Transverse colon (tissue), 4 donors: Measurements from ENCODE around the gene NQO1. TPM values are rescaled to one million over a fixed set of nuclear protein-coding genes. Genes with fewer than 3 reads are reported as not detected.

Experiments
- DNase-seq: peaks from one replicate; pipeline ENCODE4 v3.0.0-alpha.2; 2019
- H3K27ac ChIP-seq, 4 donors: fragments of 200-600 bp; sonication (generic); 2 replicates each; pipeline ENCODE4 v1.5.1; 2016 to 2018; ENCODE audit warnings: inconsistent platforms in 4 of 4
- H3K27me3 ChIP-seq: fragments of 200-600 bp; sonication (generic); 2 replicates; pipeline ENCODE4 v1.5.1; 2017; ENCODE audit warnings: inconsistent platforms
- H3K36me3 ChIP-seq, 4 donors: fragments of 200-600 bp; sonication (generic); 2 replicates each; pipeline ENCODE4 v1.5.1; 2017 to 2019; ENCODE audit warnings: inconsistent platforms in 4 of 4
- H3K4me1 ChIP-seq, 4 donors: fragments of 200-600 bp; sonication (generic); 2 replicates each; pipeline ENCODE4 v1.5.1; 2017 to 2020; ENCODE audit warnings: inconsistent platforms in 4 of 4
- H3K4me3 ChIP-seq, 4 donors: fragments of 200-600 bp; sonication (generic); 1 replicate in 1 of 4; 2 replicates in 3 of 4; pipeline versions ENCODE4 v1.5.1 to v1.6.1; 2017 to 2019; ENCODE audit warnings: inconsistent platforms in 4 of 4
- H3K9me3 ChIP-seq, 2 donors: fragments of 200-600 bp; sonication (generic); 2 replicates each; pipeline ENCODE4 v1.5.1; 2017 to 2019; ENCODE audit warnings: inconsistent platforms in 2 of 2
- EP300 ChIP-seq: sonication (generic); formaldehyde crosslinking; IDR thresholded peaks from one replicate; pipeline ENCODE4 v1.6.1; 2017; ENCODE audit warnings: antibody characterized with exemption, low read depth
- POLR2A ChIP-seq: fragments of 450-650 bp; IDR thresholded peaks from one replicate; pipeline ENCODE4 v1.6.1; 2016; ENCODE audit warnings: antibody characterized with exemption, mild to moderate bottlenecking, moderate library complexity
- POLR2AphosphoS5 ChIP-seq, 3 donors: sonication (generic); formaldehyde crosslinking; IDR thresholded peaks; one replicate each; pipeline ENCODE4 v1.6.1; 2016; ENCODE audit warnings: antibody characterized with exemption in 3 of 3
- WGBS, 2 donors: methylation state at CpG; one replicate each; pipeline ENCODE4 v1.1.5; 2018; ENCODE audit warnings: low coverage in 1 of 2; 5-methylcytosine and 5-hydroxymethylcytosine counted together
- in situ Hi-C, 4 donors: fragments of 200-750 bp; cut with MboI; loops; one replicate each; pipeline versions ENCODE4 v1.15.0 to v1.15.1; 2017; ENCODE audit warnings: low sequenced_read_pairs in 3 of 4, low pct_ligation_motif_present in 1 of 4, low pct_unique_long_range_greater_than_20kb in 1 of 4
- intact Hi-C: fragments of 100-400 bp; cut with DNase I; formaldehyde crosslinking; loops from one replicate; pipeline ENCODE4 v1.15.1; 2023; ENCODE audit warnings: low total_unique reads
- total RNA-seq, 4 donors: library from RNA; depleted of rRNA; stranded (reverse); fragments of >200 nt; gene quantifications; one replicate each; pipeline ENCODE4 v1.1.0, GENCODE V29; 2016
- TF ChIP-seq, protein P1 (sequence below), 5 experiments: fragments of 200-600 bp in 3 of 5; fragments of 450-650 bp in 2 of 5; sonication (generic) in 3 of 5; IDR thresholded peaks; 1 replicate in 2 of 5; 2 replicates in 3 of 5; pipeline ENCODE4 v1.5.1; 2016 to 2017; ENCODE audit warnings: antibody characterized with exemption in 5 of 5, inconsistent platforms in 3 of 5, mild to moderate bottlenecking in 2 of 5, moderate library complexity in 1 of 5

Gene NQO1
- total RNA-seq, 4 donors from 2014 or later = 9.0 to 296 (median 165) TPM

DNA sequence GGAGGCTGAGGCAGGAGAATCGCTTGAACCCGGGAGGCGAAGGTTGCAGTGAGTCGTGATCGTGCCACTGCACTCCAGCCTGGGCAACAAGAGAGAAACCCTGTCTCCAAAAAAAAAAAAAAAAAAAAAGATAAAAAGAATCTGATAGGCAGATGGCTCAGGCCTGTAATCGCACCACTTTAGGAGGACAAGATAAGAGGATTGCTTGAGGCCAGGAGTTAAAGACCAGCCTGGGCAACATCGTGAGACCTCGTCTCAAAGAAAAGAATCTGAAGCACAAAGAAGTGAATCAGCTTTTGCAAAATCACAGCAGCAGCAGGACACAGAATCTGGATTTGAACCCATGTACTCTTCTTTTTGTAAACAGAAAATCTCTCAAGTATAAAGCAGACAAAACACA, 20.8 kb upstream of the NQO1 start:
- intact Hi-C loops = no loop called here
- Histone ChIP-seq H3K27me3 (no peaks in the 10 kb centered on the region), H3K36me3 (peaks cover 0 to 69% (median 23%) of the 10 kb centered on the region in 4 donors), H3K27ac (no peak overlapping the region), H3K9me3 (no peaks in the 10 kb centered on the region), H3K4me3 (no peak overlapping the region), H3K4me1 (peaks cover 0 to 4% (median 2%) of the 10 kb centered on the region in 4 donors)
- WGBS, 2 donors = 85 to 94% methylated on average over 7 to 8 of the region's 8 CpGs
- no peak for DNase-seq
- in situ Hi-C loops = no loop called here
- TF ChIP-seq POLR2A = no peak
- no peak for TF ChIP-seq EP300
- no peak for TF ChIP-seq POLR2AphosphoS5 (IDR thresholded peaks at IDR 0.05)
- TF ChIP-seq, protein P1, sequence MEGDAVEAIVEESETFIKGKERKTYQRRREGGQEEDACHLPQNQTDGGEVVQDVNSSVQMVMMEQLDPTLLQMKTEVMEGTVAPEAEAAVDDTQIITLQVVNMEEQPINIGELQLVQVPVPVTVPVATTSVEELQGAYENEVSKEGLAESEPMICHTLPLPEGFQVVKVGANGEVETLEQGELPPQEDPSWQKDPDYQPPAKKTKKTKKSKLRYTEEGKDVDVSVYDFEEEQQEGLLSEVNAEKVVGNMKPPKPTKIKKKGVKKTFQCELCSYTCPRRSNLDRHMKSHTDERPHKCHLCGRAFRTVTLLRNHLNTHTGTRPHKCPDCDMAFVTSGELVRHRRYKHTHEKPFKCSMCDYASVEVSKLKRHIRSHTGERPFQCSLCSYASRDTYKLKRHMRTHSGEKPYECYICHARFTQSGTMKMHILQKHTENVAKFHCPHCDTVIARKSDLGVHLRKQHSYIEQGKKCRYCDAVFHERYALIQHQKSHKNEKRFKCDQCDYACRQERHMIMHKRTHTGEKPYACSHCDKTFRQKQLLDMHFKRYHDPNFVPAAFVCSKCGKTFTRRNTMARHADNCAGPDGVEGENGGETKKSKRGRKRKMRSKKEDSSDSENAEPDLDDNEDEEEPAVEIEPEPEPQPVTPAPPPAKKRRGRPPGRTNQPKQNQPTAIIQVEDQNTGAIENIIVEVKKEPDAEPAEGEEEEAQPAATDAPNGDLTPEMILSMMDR (IDR thresholded peaks at IDR 0.05) = no peak

DNA sequence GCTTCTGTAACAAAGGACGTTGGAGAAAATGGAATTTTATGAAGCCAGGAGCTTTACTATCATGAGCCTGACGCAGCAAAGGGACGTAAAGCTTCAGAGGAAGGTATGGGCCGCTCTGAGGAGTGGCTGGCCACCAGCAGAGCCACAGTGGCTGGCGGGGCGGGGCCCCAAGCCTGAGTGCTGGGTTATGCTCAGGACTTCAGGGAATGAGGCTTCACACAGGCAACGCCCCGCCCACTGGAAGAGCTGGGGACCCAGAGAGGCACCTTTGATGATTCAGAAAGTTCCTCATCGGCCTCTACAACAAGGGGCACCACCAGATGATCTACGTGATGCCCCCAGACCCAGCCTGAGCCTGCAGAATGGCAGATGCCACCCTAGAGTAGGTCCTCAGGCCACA, 19.6 kb upstream of the NQO1 start:
- no peaks in the 10 kb centered on the region for H3K9me3 ChIP-seq
- H3K4me1 ChIP-seq = peaks cover 3 to 14% (median 12%) of the 10 kb centered on the region in 4 donors
- no peak overlapping the region for H3K27ac ChIP-seq
- intact Hi-C loops = no loop called here
- WGBS, 2 donors = 38 to 81% methylated on average over 1 to 10 of the region's 10 CpGs
- H3K36me3 ChIP-seq = peaks cover 0 to 77% (median 24%) of the 10 kb centered on the region in 4 donors
- H3K27me3 ChIP-seq = no peaks in the 10 kb centered on the region
- DNase-seq = no peak
- no peak overlapping the region for H3K4me3 ChIP-seq
- in situ Hi-C loops = no loop called here
- TF ChIP-seq EP300 (no peak), POLR2A (no peak), POLR2AphosphoS5 (IDR thresholded peaks at IDR 0.05) (no peak)
- TF ChIP-seq, protein P1 (IDR thresholded peaks at IDR 0.05) = no peak

DNA sequence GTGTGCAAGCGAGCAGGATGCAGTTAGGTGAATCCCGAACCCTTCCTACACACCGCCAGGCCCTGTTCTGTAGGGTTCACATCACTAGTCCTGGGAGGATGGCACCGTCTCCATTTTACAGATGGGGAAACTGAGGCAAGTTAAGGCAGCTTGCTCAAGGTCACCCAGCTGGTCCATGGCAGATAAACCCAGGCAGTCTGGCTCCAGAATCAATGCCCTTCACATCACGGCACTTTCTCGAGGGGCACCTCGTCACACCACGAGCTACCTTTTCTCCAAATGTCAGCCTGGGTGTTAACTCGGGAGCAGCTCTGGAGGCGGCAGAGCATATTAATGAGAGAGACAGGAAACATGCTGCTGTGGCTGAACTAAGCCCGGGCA, 18.9 kb upstream of the NQO1 start:
- 80 to 92% methylated on average over 1 to 11 of the region's 11 CpGs for WGBS, 2 donors
- Histone ChIP-seq H3K4me3 (no peak overlapping the region), H3K27ac (no peak overlapping the region), H3K27me3 (no peaks in the 10 kb centered on the region), H3K9me3 (no peaks in the 10 kb centered on the region), H3K4me1 (peaks cover 3 to 14% (median 13%) of the 10 kb centered on the region in 4 donors), H3K36me3 (peaks cover 0 to 75% (median 21%) of the 10 kb centered on the region in 4 donors)
- in situ Hi-C loops = no loop called here
- intact Hi-C loops = no loop called here
- no peak for DNase-seq
- TF ChIP-seq POLR2AphosphoS5 (IDR thresholded peaks at IDR 0.05) = no peak
- TF ChIP-seq, protein P1 (IDR thresholded peaks at IDR 0.05) = no peak
- TF ChIP-seq EP300 = no peak
- no peak for TF ChIP-seq POLR2A

DNA sequence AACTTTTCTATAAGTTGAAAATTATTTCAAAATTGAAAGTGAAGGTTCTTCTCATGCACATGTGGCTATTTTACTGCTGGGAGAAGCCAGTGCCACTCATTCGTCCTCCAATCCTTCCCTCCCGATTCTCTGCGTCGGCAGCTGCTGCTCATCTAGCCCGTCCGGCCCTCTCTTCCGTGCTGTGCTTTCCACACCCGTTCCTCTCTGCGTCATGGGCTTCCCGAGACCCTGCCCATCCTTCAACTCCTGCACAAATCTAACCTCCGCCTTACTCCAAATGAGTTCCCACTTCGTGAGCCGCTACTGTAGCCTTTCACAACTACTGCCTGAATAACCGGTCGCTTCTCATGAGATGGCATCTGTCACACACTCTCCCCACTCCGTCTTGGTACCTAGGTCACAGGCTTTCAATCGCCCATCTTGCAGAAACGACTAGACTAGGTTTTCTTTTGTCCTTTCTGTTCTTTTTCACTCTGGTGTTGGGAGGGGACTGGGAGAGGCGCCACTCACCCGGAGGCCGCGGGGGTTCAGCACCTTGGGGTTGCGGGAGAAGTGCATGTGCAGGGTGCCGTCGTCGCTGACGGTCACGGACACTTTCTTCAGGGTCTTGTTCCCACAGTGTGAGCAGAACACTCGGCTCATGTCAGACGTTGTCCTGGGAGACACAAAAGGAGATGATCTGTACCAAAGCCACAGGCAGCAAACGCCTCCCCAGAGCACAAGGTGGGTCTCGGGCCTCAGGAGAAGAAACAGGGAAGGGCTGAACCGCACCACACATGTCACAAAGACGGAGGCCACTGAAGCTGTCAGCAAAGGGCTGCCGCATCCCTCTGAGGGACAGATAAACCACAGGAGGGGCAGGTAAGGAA, 18.2 kb upstream of the NQO1 start:
- Histone ChIP-seq H3K27me3 (no peaks in the 10 kb centered on the region), H3K27ac (no peak overlapping the region), H3K4me3 (no peak overlapping the region), H3K9me3 (no peaks in the 10 kb centered on the region), H3K36me3 (peaks cover 0 to 73% (median 19%) of the 10 kb centered on the region in 4 donors), H3K4me1 (peaks cover 3 to 14% (median 13%) of the 10 kb centered on the region in 4 donors)
- DNase-seq = no peak
- in situ Hi-C loops (no loop called here), intact Hi-C loops (no loop called here)
- WGBS, 2 donors = 93 to 95% methylated on average over 22 to 35 of the region's 35 CpGs
- TF ChIP-seq, protein P1 (IDR thresholded peaks at IDR 0.05) = no peak
- TF ChIP-seq POLR2A (no peak), POLR2AphosphoS5 (IDR thresholded peaks at IDR 0.05) (no peak), EP300 (no peak)
